GM12892 (cell line): ENCODE measurements around the gene HRH1.

Experiments used
- POLR2A ChIP-seq: IDR thresholded peaks from 2 replicates; pipeline ENCODE4 v1.6.1; 2011; ENCODE audit warnings: low read depth, low read length, control low read depth
- TAF1 ChIP-seq: IDR thresholded peaks from 2 replicates; pipeline ENCODE4 v1.6.1; 2011; ENCODE audit warnings: low read depth, mild to moderate bottlenecking, control low read depth, low read length, borderline replicate concordance

DNA sequence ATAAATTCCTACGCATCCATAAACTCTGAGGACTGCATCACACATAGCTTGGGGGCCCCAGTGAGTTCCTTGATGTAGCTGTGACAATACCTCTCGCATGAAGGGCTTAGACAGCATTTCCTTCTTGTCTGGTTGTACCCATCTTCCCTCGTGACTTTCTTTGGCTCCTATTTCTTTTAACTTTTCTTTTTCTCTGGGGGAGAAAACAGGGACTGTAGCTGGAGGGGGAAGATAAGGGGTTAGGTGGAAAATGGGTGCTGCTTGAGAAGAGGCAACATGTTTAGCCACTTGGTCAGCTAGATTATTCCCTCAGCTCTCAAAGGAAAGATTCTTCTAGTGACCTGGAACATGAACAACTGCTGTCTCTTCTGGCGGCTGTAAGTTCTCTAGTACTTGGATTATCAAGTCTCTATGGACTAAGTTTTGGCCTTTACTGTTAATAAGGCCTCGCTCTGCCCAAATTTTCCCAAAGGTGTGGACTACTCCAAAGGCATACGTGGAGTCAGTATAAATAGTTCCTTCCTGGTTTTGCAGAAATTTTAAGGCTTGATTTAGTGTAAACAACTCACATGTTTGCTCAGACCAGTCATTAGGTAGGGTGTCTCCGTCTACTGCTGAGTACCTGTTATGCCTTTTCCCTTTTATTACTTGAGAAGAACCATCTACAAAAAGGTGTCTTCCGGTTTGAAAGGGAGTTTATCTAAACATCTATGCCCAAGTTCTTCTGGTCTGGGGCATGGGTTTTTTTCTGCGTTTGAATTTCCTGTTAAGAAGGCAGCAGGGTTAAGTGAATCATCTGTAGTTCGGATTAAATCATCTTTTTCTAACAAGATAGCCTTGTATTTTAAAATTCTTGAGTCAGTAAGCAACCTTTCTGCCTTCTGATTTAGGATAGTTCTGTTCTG is 96.9 kb downstream of the HRH1 start:
- TF ChIP-seq POLR2A = no peak
- TF ChIP-seq TAF1 = no peak
